ENCODE results near the gene IL20. TPM values are rescaled to one million over a fixed set of nuclear protein-coding genes. Genes with fewer than 3 reads are reported as not detected.

IL20 gene
- total and polyA plus RNA-seq, 2 of the 13 experiments (the other 11 are each of a cell fraction or from before 2014, with no cell fraction given), result 0.05 TPM; not detected in 1

- Histone ChIP-seq H3K4me3 (replicated peaks in 1 of 3; ENCODE audit: insufficient read depth in 1 of 3, low read depth in 2 of 3, low read length in 3 of 3) (no peak overlapping the region), H3K27me3 (ENCODE audit: control insufficient read depth in 1 of 2, insufficient read depth in 2 of 2, low read length in 2 of 2) (peaks cover 0 to 5% of the 10 kb centered on the region in 2 experiments; a peak in 1 of 5 replicates), H2AFZ (ENCODE audit: low read length) (no peak overlapping the region), H3K9me3 (ENCODE audit: low read length) (no peaks in the 10 kb centered on the region), H3K9ac (ENCODE audit: insufficient read depth, low read depth, low read length) (no peak overlapping the region), H3K4me1 (ENCODE audit: insufficient read depth, low read length) (no peaks in the 10 kb centered on the region), H4K20me1 (ENCODE audit: insufficient read depth, low read length) (no peaks in the 10 kb centered on the region), H3K36me3 (replicated peaks in 1 of 2; ENCODE audit: control insufficient read depth in 1 of 2, insufficient read depth in 2 of 2, low read length in 2 of 2) (no peaks in the 10 kb centered on the region), H3K79me2 (ENCODE audit: insufficient read depth, low read length) (no peaks in the 10 kb centered on the region), H3K27ac (ENCODE audit: extremely low read length, insufficient read depth, low read length) (no peak overlapping the region), H3K4me2 (ENCODE audit: low read depth, low read length) (no peak overlapping the region)
- ChIA-PET CTCF (ENCODE audit: low intra/inter-chr PET ratio, low total read pairs) (no interaction called here), POLR2A (no interaction called here)
- intact Hi-C loops (cut with micrococcal nuclease; ENCODE audit: unreplicated experiment), result loop anchor here (5.0 kb wide), 1 partner anchor 45 kb away; no protein-coding TSS in a partner anchor
- no peak for DNase-seq (ENCODE audit: low spot score)
- FAIRE-seq, result no peak
- TF ChIP-seq ONECUT2 (CRISPR knock-in tag; IDR thresholded peaks at IDR 0.05), result no peak
- no peak for ATAC-seq
- in situ Hi-C loops (cut with HindIII; ENCODE audit: extremely low pct_ligation_motif_present, low pct_unique_long_range_greater_than_20kb), result no loop called here
- no TSS peak for BruUV-seq (replicated peaks)
These were observed 2.3 kb downstream of the IL20 start for GRCh38 chr1:206867716-206868115.

GRCh38 chr1:206868264-206868663 is 2.8 kb downstream of the IL20 start:
- no peaks in the 10 kb centered on the region for H3K79me2 ChIP-seq (ENCODE audit: insufficient read depth, low read length)
- H3K27me3 ChIP-seq (ENCODE audit: control insufficient read depth in 1 of 2, insufficient read depth in 2 of 2, low read length in 2 of 2), result peaks cover 0 to 5% of the 10 kb centered on the region in 2 experiments; a peak in 1 of 5 replicates
- FAIRE-seq (no peak), ATAC-seq (no peak), DNase-seq (ENCODE audit: low spot score) (no peak)
- POLR2A ChIA-PET, result no interaction called here
- 0% methylated on average over 1 of the region's 1 CpG for WGBS (ENCODE audit: low lambda C conversion rate)
- H3K4me2 ChIP-seq (ENCODE audit: low read depth, low read length), result no peak overlapping the region
- H3K27ac ChIP-seq (ENCODE audit: extremely low read length, insufficient read depth, low read length), result no peak overlapping the region
- no peak overlapping the region for H3K9ac ChIP-seq (ENCODE audit: insufficient read depth, low read depth, low read length)
- TF ChIP-seq ZNF207 (IDR thresholded peaks at IDR 0.05; ENCODE audit: borderline replicate concordance) (no peak), HINFP (CRISPR knock-in tag; IDR thresholded peaks at IDR 0.05; ENCODE audit: low read depth) (no peak), SALL2 (CRISPR knock-in tag; IDR thresholded peaks at IDR 0.05) (no peak), SRSF9 (IDR thresholded peaks at IDR 0.05; ENCODE audit: borderline replicate concordance, insufficient read depth, low read depth, low read length, poor library complexity, severe bottlenecking) (no peak), MZF1 (CRISPR knock-in tag; IDR thresholded peaks at IDR 0.05; ENCODE audit: borderline replicate concordance) (no peak)
- no TSS peak for BruUV-seq (replicated peaks)
- no peaks in the 10 kb centered on the region for H3K36me3 ChIP-seq (replicated peaks in 1 of 2; ENCODE audit: control insufficient read depth in 1 of 2, insufficient read depth in 2 of 2, low read length in 2 of 2)
- H3K4me1 ChIP-seq (ENCODE audit: insufficient read depth, low read length), result no peaks in the 10 kb centered on the region
- CTCF ChIA-PET (ENCODE audit: low intra/inter-chr PET ratio, low total read pairs), result no interaction called here
- H3K4me3 ChIP-seq (replicated peaks in 1 of 3; ENCODE audit: insufficient read depth in 1 of 3, low read depth in 2 of 3, low read length in 3 of 3), result no peak overlapping the region
- H4K20me1 ChIP-seq (ENCODE audit: insufficient read depth, low read length), result no peaks in the 10 kb centered on the region
- no peaks in the 10 kb centered on the region for H3K9me3 ChIP-seq (ENCODE audit: low read length)
- H2AFZ ChIP-seq (ENCODE audit: low read length), result no peak overlapping the region
- intact Hi-C loops (cut with micrococcal nuclease; ENCODE audit: unreplicated experiment) (loop anchor here (5.0 kb wide), 1 partner anchor 44 kb away; no protein-coding TSS in a partner anchor), in situ Hi-C loops (cut with HindIII; ENCODE audit: extremely low pct_ligation_motif_present, low pct_unique_long_range_greater_than_20kb) (no loop called here)
